Skeletal muscle tissue (tissue), 4 donors: ENCODE measurements around the gene TBCE. TPM values are rescaled to one million over a fixed set of nuclear protein-coding genes. Genes with fewer than 3 reads are reported as not detected.
"Not testable (repeated sequence)": the region's sequence is repeated elsewhere in the genome, so short reads cannot be mapped to it uniquely, and the experiment has no call there.

Experiments
- H3K27ac ChIP-seq: one replicate; pipeline ENCODE4 v1.7.0; 2013; ENCODE audit warnings: mild to moderate bottlenecking, low read depth, low read length, inconsistent platforms
- H3K27me3 ChIP-seq, 3 donors: one replicate each; pipeline ENCODE4 v1.7.0; 2013; ENCODE audit warnings: low read length in 3 of 3; ENCODE audit not compliant: control insufficient read depth in 3 of 3, insufficient read depth in 3 of 3
- H3K36me3 ChIP-seq, 3 donors: one replicate each; pipeline ENCODE4 v1.7.0; 2013; ENCODE audit warnings: low read length in 3 of 3; ENCODE audit not compliant: control insufficient read depth in 3 of 3, insufficient read depth in 3 of 3
- H3K4me1 ChIP-seq, 3 donors: one replicate each; pipeline ENCODE4 v1.7.0; 2013; ENCODE audit warnings: low read length in 3 of 3, mild to moderate bottlenecking in 3 of 3; ENCODE audit not compliant: control insufficient read depth in 3 of 3, insufficient read depth in 3 of 3
- H3K4me3 ChIP-seq, 3 donors: one replicate each; pipeline ENCODE4 v1.7.0; 2013; ENCODE audit warnings: low read length in 3 of 3
- H3K9ac ChIP-seq, 3 donors: one replicate each; pipeline ENCODE4 v1.7.0; 2013; ENCODE audit warnings: low read length in 3 of 3, mild to moderate bottlenecking in 3 of 3, moderate library complexity in 2 of 3, low read depth in 1 of 3
- H3K9me3 ChIP-seq, 3 donors: one replicate each; pipeline ENCODE4 v1.7.0; 2013; ENCODE audit warnings: low read length in 3 of 3; ENCODE audit not compliant: control insufficient read depth in 3 of 3
- total RNA-seq: library from RNA; depleted of rRNA; stranded (reverse); fragments of >200 nt; gene quantifications from one replicate; pipeline ENCODE4 v1.2.3, GENCODE V29; 2014
- donor health status: Osteomylitis.

TBCE gene
- total RNA-seq, 1 donor from 2014 or later, result 32.9 TPM

- not testable (repeated sequence) for H3K36me3 ChIP-seq, H3K4me3 ChIP-seq, H3K9me3 ChIP-seq, H3K4me1 ChIP-seq, H3K27me3 ChIP-seq, H3K27ac ChIP-seq, H3K9ac ChIP-seq
Observed at GRCh38 chr1:235378134-235378735, 11.0 kb downstream of the TBCE start.

DNA sequence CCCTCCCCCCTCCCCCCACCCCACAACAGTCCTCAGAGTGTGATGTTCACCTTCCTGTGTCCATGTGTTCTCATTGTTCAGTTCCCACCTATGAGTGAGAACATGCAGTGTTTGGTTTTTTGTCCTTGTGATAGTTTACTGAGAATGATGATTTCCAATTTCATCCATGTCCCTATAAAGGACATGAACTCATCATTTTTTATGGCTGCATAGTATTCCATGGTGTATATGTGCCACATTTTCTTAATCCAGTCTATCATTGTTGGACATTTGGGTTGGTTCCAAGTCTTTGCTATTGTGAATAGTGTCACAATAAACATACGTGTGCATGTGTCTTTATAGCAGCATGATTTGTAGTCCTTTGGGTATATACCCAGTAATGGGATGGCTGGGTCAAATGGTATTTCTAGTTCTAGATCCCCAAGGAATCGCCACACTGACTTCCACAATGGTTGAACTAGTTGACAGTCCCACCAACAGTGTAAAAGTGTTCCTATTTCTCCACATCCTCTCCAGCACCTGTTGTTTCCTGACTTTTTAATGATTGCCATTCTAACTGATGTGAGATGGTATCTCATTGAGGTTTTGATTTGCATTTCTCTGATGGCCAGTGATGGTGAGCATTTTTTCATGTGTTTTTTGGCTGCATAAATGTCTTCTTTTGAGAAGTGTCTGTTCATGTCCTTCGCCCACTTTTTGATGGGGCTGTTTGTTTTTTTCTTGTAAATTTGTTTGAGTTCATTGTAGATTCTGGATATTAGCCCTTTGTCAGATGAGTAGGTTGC is 14.9 kb downstream of the TBCE start:
- H3K27me3 ChIP-seq, H3K4me1 ChIP-seq, H3K36me3 ChIP-seq, H3K9me3 ChIP-seq, H3K4me3 ChIP-seq, H3K27ac ChIP-seq, H3K9ac ChIP-seq: not testable (repeated sequence)

GRCh38 chr1:235385633-235386032 is 18.4 kb downstream of the TBCE start:
- H3K36me3 ChIP-seq, H3K27ac ChIP-seq: not testable (repeated sequence)

GRCh38 chr1:235391874-235392273 is 24.6 kb downstream of the TBCE start:
- no peaks in the 10 kb centered on the region for H3K9me3 ChIP-seq
- H3K27ac ChIP-seq, result no peak overlapping the region
- peaks cover 0 to 2% (median 0%) of the 10 kb centered on the region in 3 donors for H3K36me3 ChIP-seq
- H3K4me3 ChIP-seq, result no peak overlapping the region
- no peaks in the 10 kb centered on the region for H3K27me3 ChIP-seq
- H3K4me1 ChIP-seq, result no peaks in the 10 kb centered on the region
- H3K9ac ChIP-seq, result no peak overlapping the region

More at GRCh38 chr1:235385633-235386032, 18.4 kb downstream of the TBCE start:
- H3K4me3 ChIP-seq, H3K9ac ChIP-seq, H3K9me3 ChIP-seq, H3K27me3 ChIP-seq, H3K4me1 ChIP-seq: not testable (repeated sequence)

GRCh38 chr1:235397733-235398132 is 30.5 kb downstream of the TBCE start:
- Histone ChIP-seq H3K27me3 (no peaks in the 10 kb centered on the region), H3K9ac (no peak overlapping the region), H3K27ac (no peak overlapping the region), H3K4me1 (no peaks in the 10 kb centered on the region), H3K9me3 (no peaks in the 10 kb centered on the region), H3K4me3 (no peak overlapping the region), H3K36me3 (peaks cover 0 to under 1% (median 0%) of the 10 kb centered on the region in 3 donors)

GRCh38 chr1:235399661-235400060 is 32.4 kb downstream of the TBCE start:
- no peaks in the 10 kb centered on the region for H3K4me1 ChIP-seq
- no peaks in the 10 kb centered on the region for H3K27me3 ChIP-seq
- no peaks in the 10 kb centered on the region for H3K9me3 ChIP-seq
- peaks cover 0 to 5% (median 0%) of the 10 kb centered on the region in 3 donors for H3K36me3 ChIP-seq
- H3K9ac ChIP-seq, result no peak overlapping the region
- H3K27ac ChIP-seq, result no peak overlapping the region
- no peak overlapping the region for H3K4me3 ChIP-seq

DNA sequence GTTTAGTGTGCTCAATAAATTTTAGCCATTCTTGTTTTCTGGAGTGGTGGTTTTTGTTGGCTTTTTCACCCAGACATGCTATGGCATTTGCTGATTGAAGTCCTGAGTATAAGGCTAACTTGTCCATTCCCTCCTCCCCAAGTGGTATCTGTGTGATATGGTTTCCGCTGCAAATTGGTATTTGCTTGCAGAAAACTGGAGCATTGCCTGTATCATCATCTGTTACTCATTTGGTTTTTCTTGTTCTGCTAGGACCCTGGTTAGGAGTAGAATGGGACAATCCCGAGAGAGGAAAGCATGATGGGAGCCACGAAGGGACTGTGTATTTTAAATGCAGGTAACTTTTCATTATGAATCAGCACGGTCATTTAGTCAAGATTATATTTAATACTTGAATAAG is 34.0 kb downstream of the TBCE start:
- H3K9ac ChIP-seq, result no peak overlapping the region
- no peaks in the 10 kb centered on the region for H3K9me3 ChIP-seq
- no peak overlapping the region for H3K27ac ChIP-seq
- no peaks in the 10 kb centered on the region for H3K4me1 ChIP-seq
- H3K4me3 ChIP-seq, result no peak overlapping the region
- no peaks in the 10 kb centered on the region for H3K27me3 ChIP-seq
- peaks cover 0 to 5% (median 0%) of the 10 kb centered on the region in 3 donors for H3K36me3 ChIP-seq

- H3K4me3 ChIP-seq, result no peak overlapping the region
- no peaks in the 10 kb centered on the region for H3K9me3 ChIP-seq
- peaks cover 0 to 5% (median 0%) of the 10 kb centered on the region in 3 donors for H3K36me3 ChIP-seq
- H3K4me1 ChIP-seq, result no peaks in the 10 kb centered on the region
- H3K27ac ChIP-seq, result no peak overlapping the region
- no peaks in the 10 kb centered on the region for H3K27me3 ChIP-seq
- H3K9ac ChIP-seq, result no peak overlapping the region
Observed at GRCh38 chr1:235402457-235403200, 35.4 kb downstream of the TBCE start.

GRCh38 chr1:235403593-235403992 is 36.4 kb downstream of the TBCE start:
- no peak overlapping the region for H3K27ac ChIP-seq
- H3K4me1 ChIP-seq, result no peaks in the 10 kb centered on the region
- H3K9me3 ChIP-seq, result no peaks in the 10 kb centered on the region
- no peak overlapping the region for H3K9ac ChIP-seq
- H3K36me3 ChIP-seq, result peaks cover 0 to 5% (median 0%) of the 10 kb centered on the region in 3 donors
- H3K27me3 ChIP-seq, result no peaks in the 10 kb centered on the region
- no peak overlapping the region for H3K4me3 ChIP-seq

GRCh38 chr1:235404190-235404589 is 37.0 kb downstream of the TBCE start:
- no peaks in the 10 kb centered on the region for H3K9me3 ChIP-seq
- no peaks in the 10 kb centered on the region for H3K4me1 ChIP-seq
- no peak overlapping the region for H3K4me3 ChIP-seq
- H3K9ac ChIP-seq, result no peak overlapping the region
- peaks cover 0 to 5% (median 0%) of the 10 kb centered on the region in 3 donors for H3K36me3 ChIP-seq
- no peak overlapping the region for H3K27ac ChIP-seq
- no peaks in the 10 kb centered on the region for H3K27me3 ChIP-seq
